Smooth muscle cell (in vitro differentiated cells): Measurements from ENCODE around the gene MLPH. TPM values are rescaled to one million over a fixed set of nuclear protein-coding genes. Genes with fewer than 3 reads are reported as not detected.

Experiments used
- DNase-seq: peaks from one replicate; lab custom pipeline; 2025; ENCODE audit not compliant: unreplicated experiment; lab: John Stamatoyannopoulos, UW
- H2AFZ ChIP-seq: fragments of 200-600 bp; sonication (generic); 2 replicates; pipeline ENCODE4 v1.6.0; 2016; ENCODE audit warnings: antibody characterized with exemption, low read depth, mild to moderate bottlenecking
- H3F3A ChIP-seq: fragments of 200-600 bp; sonication (generic); 2 replicates; pipeline ENCODE4 v1.6.0; 2017; ENCODE audit warnings: antibody characterized with exemption, low read depth
- H3K27ac ChIP-seq: fragments of 200-600 bp; sonication (generic); 2 replicates; pipeline ENCODE4 v1.5.1; 2016; ENCODE audit warnings: low read depth, mild to moderate bottlenecking
- H3K27me3 ChIP-seq: fragments of 200-600 bp; sonication (generic); 2 replicates; pipeline ENCODE4 v1.6.1; 2016; ENCODE audit warnings: low read depth, mild to moderate bottlenecking
- H3K36me3 ChIP-seq: fragments of 200-600 bp; sonication (generic); 2 replicates; pipeline ENCODE4 v1.5.1; 2016; ENCODE audit warnings: low read depth
- H3K4me1 ChIP-seq: fragments of 200-600 bp; sonication (generic); 2 replicates; pipeline ENCODE4 v1.5.1; 2016; ENCODE audit warnings: low read depth
- H3K4me2 ChIP-seq: fragments of 200-600 bp; sonication (generic); 2 replicates; pipeline ENCODE4 v1.6.0; 2016; ENCODE audit warnings: mild to moderate bottlenecking
- H3K4me3 ChIP-seq: fragments of 200-600 bp; sonication (generic); 2 replicates; pipeline ENCODE4 v1.5.1; 2016; ENCODE audit warnings: mild to moderate bottlenecking
- H3K79me2 ChIP-seq: fragments of 200-600 bp; sonication (generic); 2 replicates; pipeline ENCODE4 v1.6.0; 2016; ENCODE audit warnings: low read depth, mild to moderate bottlenecking
- H3K9ac ChIP-seq: fragments of 200-600 bp; sonication (generic); 2 replicates; pipeline ENCODE4 v1.6.0; 2016; ENCODE audit warnings: low read depth
- H3K9me3 ChIP-seq: fragments of 200-600 bp; sonication (generic); replicated peaks from 2 replicates; pipeline ENCODE4 v1.5.1; 2016; ENCODE audit warnings: low read depth
- H4K20me1 ChIP-seq: fragments of 200-600 bp; sonication (generic); 2 replicates; pipeline ENCODE4 v1.6.0; 2016; ENCODE audit warnings: low read depth
- WGBS: methylation state at CpG from one replicate; pipeline ENCODE4 v1.1.7; 2016; ENCODE audit warnings: low lambda C conversion rate; 5-methylcytosine and 5-hydroxymethylcytosine counted together
- polyA plus RNA-seq: library from polyadenylated mRNA; unstranded; fragments of >200 nt; fragmentation: Nextera tagmentation; extraction: Ambion mirVana; gene quantifications from 2 replicates; pipeline ENCODE4 v1.2.1, GENCODE V29; 2016
- total RNA-seq: library from RNA; depleted of rRNA; stranded (reverse); fragments of >200 nt; gene quantifications from 2 replicates; pipeline ENCODE4 v1.2.3, GENCODE V29; 2014
- TF ChIP-seq, protein P1 (sequence below): fragments of 200-600 bp; sonication (generic); IDR thresholded peaks from 2 replicates; pipeline ENCODE4 v1.5.1; 2017; ENCODE audit warnings: borderline replicate concordance, mild to moderate bottlenecking, antibody characterized with exemption; ENCODE audit not compliant: insufficient read depth, poor library complexity, severe bottlenecking

Gene MLPH
- total and polyA plus RNA-seq, 2 experiments from 2014 or later: 32.8 to 36.4 TPM

DNA sequence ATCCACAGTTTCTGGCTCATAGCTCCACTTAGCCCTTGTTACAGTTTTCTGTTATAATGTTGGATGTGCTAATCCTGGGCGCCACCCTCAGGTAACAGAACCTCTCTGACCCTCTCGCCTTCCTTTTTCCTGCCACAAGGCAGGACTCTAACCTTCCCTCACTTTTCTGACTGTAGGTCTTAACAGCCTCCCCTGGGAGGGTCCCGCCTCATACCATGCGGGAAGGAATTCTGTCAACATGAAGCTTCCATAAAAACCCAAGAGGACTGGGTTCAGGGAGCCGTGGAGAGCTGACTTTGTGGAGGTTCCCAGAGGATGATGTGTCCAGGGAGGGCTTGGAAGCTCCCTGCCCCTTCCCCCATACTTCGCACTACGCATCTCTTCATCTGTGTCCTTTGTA is 115.4 kb downstream of the MLPH start:
- Histone ChIP-seq H2AFZ (no peak overlapping the region), H3K4me3 (no peak overlapping the region), H3F3A (peaks cover 11% of the 10 kb centered on the region), H3K79me2 (no peaks in the 10 kb centered on the region), H3K9ac (no peak overlapping the region), H3K27ac (no peak overlapping the region), H3K9me3 (no peaks in the 10 kb centered on the region), H3K4me2 (no peak overlapping the region), H4K20me1 (no peaks in the 10 kb centered on the region), H3K27me3 (no peaks in the 10 kb centered on the region), H3K36me3 (no peaks in the 10 kb centered on the region), H3K4me1 (peaks cover 26% of the 10 kb centered on the region)
- TF ChIP-seq, protein P1, sequence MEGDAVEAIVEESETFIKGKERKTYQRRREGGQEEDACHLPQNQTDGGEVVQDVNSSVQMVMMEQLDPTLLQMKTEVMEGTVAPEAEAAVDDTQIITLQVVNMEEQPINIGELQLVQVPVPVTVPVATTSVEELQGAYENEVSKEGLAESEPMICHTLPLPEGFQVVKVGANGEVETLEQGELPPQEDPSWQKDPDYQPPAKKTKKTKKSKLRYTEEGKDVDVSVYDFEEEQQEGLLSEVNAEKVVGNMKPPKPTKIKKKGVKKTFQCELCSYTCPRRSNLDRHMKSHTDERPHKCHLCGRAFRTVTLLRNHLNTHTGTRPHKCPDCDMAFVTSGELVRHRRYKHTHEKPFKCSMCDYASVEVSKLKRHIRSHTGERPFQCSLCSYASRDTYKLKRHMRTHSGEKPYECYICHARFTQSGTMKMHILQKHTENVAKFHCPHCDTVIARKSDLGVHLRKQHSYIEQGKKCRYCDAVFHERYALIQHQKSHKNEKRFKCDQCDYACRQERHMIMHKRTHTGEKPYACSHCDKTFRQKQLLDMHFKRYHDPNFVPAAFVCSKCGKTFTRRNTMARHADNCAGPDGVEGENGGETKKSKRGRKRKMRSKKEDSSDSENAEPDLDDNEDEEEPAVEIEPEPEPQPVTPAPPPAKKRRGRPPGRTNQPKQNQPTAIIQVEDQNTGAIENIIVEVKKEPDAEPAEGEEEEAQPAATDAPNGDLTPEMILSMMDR: no peak
- WGBS: 85% methylated on average over 7 of the region's 7 CpGs
- DNase-seq: no peak

DNA sequence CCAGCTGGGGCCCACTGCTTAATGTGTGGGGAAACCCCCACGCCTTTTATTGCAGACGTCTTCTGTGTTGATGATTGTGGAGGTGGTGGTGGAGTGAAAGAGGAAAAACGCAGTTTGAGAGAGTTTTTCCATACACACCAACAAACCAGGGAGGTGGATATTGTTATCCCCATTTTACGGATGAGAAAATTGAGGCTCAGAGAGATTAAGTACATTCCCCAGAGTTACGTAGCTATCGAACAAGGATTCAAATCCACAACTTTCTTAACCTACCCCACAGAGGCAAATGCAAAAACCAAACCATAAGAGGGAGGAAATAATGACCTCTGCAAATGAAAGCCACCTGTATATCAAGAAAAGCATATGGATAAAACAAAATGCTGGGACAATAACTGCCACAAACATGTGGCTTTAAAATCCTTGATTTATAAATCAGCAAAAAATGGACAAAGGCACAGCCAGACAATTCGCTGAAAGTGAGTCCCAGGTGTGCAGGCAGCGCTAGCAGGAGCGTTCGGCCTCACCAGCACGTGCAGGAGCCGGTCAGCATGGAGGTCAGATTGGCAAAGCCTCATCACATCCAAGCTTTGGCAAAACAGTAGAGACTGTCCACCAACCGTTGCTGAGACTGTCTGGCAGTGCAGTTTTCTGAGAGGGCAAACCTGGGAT is 116.1 kb downstream of the MLPH start:
- Histone ChIP-seq H2AFZ (peak overlapping the region; percentile 92), H3K4me1 (peaks cover 26% of the 10 kb centered on the region), H3K36me3 (no peaks in the 10 kb centered on the region), H3K27ac (peak overlapping the region; percentile 42), H3K4me2 (peak overlapping the region; percentile 80), H4K20me1 (no peaks in the 10 kb centered on the region), H3K4me3 (peak overlapping the region; percentile 8), H3K79me2 (no peaks in the 10 kb centered on the region), H3K9me3 (no peaks in the 10 kb centered on the region), H3F3A (peaks cover 11% of the 10 kb centered on the region), H3K9ac (no peak overlapping the region), H3K27me3 (no peaks in the 10 kb centered on the region)
- 89% methylated on average over 13 of the region's 13 CpGs for WGBS
- DNase-seq: no peak
- TF ChIP-seq, protein P1: no peak

DNA sequence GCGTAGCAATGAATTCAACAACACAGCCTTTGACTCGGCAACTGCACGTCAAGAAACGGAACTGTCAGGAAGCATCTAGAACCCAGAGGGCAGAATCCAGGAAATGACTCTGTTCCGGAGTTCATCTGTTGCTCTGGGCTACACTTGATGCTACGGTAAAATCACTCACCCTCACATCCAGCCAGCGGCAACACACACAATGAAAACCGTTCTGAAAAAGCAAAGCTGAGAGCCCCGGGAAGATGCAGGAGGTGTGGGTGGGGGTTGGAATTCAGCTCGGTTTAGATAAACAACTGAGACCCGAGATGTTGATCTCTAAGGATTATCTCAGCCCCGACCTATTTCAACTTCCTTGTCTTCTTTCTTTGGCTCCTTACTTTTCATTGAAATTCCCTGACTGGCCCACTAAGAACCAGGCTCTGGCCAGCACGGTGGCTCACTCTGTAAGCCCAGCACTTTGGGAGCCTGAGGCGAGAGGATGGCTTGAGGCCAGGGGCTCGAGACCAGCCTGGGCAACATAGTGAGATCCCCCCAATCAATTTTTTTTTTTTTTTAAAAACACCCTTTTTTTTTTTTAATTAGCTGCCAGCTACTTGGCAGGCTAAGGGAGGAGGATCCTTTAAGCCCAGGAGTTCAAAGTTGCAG is 116.8 kb downstream of the MLPH start:
- H3F3A ChIP-seq: peaks cover 7% of the 10 kb centered on the region
- H3K4me1 ChIP-seq: peaks cover 26% of the 10 kb centered on the region
- TF ChIP-seq, protein P1: no peak
- H3K9me3 ChIP-seq: no peaks in the 10 kb centered on the region
- H4K20me1 ChIP-seq: no peaks in the 10 kb centered on the region
- peak overlapping the region; percentile 80 for H3K4me2 ChIP-seq
- peak overlapping the region; percentile 8 for H3K4me3 ChIP-seq
- peak overlapping the region; percentile 92 for H2AFZ ChIP-seq
- H3K9ac ChIP-seq: no peak overlapping the region
- H3K79me2 ChIP-seq: no peaks in the 10 kb centered on the region
- H3K36me3 ChIP-seq: no peaks in the 10 kb centered on the region
- DNase-seq: no peak
- 22% methylated on average over 15 of the region's 15 CpGs for WGBS
- peak overlapping the region; percentile 42 for H3K27ac ChIP-seq
- H3K27me3 ChIP-seq: no peaks in the 10 kb centered on the region
